NCI-H146 treated with DMSO at 0.1 percent for 48 hours (cell line): ENCODE measurements around the gene DST.

Source experiments
- DNase-seq: peaks from one replicate; lab custom pipeline; 2025; ENCODE audit not compliant: unreplicated experiment; lab: John Stamatoyannopoulos, UW

DST gene

DNA sequence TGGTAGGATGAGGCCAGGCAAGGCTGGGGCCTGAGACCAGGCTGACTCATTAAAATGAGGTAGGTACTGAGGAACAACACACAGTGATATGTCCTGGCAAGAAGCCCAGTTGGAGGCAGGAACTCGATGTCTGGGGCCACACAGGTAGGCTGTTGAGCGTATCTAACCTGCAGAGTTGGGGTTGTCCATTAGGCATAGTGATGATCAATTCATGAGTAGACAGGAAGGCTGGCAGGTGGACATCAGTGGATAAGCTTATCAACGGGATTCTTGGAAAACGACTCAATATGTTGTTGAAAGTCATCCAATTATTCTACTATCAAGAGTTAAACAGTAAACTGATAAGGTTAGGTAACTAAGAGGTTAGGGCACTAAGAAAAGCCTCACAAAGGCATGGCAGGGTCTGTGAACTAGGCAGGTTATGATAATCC, 202.1 kb downstream of the DST start:
- DNase-seq: no peak

DNA sequence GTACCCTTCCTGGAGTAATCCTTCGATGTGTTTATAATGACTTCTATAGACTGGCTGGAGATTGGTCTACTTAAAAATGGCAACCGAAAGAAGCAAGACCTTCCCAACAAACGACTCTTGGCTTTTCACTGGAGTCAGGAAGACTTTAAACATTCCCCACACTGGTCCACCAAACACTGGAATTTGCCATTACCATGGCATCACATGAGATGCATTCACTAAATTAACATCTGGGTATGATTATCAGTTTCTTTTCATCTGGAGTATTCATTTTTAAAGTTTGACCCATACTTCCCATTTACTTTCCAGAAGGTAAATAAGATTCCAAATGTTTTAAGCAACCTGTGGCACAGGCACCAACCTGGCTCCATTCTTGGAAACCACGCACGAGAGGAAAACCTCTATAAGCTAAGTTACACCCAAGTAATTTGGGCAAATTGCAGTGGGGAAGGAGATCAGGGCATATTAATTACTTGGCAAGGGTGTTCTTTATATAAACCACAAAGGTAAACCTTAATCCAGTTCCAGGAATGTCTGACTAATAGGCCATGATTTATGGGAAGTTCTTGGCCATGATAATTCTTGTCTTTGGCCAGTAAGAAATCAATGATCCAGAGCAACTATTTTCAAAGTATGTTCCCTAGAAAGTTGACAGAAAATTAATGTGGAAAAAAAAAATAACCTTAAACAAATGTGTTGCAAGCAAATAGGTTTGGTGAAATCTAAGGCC, 205.4 kb downstream of the DST start:
- no peak for DNase-seq

DNA sequence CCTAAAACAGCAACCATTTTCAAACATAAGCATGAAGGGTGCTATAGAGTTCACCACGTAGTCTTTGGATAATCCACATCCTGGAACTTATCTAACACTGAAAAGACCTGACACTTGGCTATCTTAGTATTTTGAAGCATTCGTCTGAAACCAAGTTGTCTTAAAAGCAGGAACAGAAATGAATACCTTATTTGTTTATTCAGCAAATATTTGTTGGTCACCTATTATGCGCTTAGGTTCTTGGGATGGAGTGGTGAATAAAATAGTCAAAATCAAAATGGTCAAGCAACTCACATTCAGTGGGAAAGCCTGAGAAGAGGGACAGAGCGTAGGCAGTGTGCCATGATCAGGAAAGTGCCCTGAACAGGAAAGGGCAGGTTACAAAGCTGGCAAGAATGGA, 206.9 kb downstream of the DST start:
- DNase-seq: no peak

DNA sequence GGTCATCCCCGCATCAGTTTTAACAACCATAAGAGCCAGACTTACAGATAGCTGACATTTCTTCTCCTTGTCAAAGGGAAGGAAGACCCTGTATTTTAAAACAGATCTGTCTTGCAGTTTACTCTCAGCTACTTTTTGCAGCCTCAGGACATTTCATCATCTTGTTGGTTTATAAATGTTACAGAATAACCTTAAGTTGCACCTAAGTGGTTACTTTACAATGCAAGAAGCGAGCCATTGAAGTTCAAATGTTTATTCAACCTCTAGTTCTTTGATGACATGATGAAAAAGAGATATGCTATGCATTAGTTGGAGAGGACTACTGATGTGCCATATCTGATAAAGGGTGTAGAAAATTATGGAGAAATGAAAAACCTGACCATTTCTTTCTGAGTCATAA, 207.4 kb downstream of the DST start:
- no peak for DNase-seq

DNA sequence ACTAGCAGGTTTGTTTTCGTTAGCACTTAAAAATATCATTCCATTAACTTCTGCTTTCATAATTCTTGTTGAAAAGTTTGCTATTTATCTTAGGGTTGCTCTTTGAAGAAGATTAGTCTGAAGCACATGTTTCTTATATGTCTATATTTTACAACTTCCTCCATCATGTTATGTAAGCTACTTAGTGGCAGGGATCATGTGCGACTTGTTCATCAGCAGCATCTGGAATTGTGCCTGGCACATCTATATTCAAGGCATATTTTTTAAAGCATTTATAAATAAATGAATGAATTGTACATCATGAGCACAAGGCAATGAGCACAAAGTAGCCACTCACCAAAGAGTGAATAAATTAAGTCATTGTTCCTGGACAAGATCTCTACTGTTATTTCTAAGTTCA, 208.1 kb downstream of the DST start:
- DNase-seq: no peak

DNA sequence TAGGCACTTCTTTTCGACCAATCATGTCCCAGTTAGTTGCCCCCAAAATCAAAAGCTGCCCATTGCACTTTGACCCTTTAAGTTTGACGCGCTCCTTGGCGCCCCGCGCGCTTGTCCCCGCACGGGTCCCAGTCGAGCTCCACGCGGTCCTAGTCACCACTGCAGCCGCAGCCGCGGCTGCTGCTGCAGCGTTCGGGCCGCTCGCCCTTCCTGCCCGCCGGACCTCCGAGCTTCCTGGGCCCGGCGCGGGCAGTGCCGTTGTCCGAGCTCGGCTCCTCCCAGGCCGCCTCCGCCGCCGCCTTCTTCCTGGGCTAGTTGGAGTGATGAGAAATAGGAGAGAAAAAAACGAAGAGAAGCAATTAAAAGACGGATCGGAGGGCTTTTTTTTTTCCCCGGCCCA, 209.6 kb downstream of the DST start:
- DNase-seq: no peak

DNA sequence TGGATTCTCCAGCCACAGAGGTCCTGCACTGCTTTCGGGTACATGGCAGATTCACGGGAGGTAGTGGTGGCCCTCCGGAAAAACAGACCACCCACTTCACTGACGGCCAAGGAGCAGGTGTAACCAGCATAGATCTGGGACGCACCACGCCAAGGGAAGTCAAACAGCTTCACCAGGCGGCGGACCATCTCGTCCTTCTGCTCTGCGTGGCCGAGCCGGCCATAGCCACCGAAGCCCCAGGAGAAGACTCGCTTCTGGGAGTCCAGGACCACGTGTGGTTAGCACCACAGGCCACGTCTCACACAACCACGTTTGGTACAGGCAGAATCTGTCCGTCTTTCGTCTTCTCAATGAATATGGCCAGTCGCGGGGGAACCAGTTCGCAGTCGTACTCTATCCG, 210.5 kb downstream of the DST start:
- no peak for DNase-seq

DNA sequence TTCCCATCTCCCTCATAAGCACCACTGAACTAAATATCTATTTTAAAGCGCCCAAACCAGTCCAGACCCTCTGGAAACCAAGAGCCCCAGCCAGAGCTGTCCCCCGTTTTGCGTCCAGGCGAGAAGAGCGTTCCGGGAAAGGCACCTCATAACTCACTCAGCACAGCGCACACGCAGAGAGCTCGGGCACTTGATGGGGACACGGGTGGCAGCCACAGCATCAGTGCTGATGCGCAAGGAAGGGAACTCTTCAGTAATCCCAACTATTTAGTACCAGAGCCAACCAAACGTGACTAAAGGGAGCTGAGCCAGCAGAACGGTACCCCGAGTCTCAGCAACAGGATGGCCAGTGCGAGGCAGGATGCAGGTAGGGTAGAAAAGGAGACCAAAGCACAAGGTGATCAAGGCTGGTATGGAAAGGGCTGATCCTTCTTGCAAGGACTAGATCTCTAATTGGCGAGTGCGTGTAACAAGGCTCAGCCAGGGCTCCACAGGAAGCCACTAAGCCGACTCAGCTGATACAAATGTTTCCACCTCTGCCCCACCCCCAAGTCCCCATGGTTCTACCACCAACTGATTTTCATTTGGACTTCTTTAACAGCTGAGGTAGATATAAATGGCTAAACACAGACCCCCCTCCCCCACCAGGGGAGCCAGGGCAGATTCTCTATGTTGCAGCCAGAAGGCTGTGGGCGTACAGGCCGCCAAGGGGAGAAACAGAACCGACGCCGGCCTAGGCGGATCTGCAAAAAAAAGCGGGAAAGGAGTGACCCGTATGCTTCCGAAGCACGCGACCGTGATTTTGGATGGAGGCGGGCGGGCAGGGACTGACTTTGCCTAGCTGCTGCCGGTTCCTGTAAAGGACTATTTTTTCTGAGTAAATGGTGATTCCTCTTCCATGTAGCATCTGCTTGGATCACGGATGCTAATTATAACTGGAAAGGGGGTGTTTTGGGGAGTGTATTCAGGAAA, 211.8 kb downstream of the DST start:
- DNase-seq: no peak

DNA sequence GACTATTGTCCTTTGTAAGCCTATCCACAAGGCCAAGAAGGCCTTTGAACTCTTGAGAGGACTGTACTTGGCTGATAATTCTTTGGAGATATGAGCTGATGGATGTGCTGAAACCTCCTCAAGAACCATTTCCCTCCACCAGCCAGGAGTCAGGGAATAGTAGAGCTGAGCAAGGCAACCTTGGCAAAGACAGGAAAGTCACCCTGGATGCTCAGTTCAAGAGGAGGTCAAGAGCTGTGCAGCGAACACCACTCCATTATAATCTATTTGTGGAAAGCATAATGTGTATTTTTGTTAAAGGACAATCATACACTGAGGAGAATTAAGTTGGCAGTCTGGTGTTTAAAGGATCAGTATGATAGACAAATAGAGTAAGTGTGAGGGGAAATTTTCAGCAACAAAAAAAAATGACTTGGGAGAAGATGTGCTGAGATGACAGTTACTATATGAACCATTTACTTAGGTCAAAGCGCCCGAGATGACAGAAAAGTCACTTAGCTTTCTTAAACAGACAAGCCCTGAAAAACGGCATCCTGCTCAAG, 218.1 kb downstream of the DST start:
- DNase-seq: no peak

DNA sequence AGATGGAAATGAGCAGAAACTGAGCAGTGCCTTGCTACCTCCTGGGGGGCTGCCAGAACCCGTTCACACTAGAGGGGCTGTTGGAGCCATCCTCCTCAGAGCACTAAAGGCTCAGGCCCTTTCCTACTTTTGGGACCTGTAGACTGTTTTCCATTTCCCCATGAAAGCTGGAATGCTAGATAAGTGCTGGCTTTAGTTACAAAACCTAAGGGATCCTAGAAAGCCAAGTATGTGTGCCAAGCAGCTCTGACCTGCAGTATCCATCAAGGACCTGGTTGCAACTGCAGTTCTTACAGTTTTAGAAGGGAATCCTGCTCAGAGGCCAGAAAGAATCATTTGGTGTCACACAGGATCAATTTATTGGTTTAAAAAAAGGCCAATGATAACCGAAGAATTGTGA, 218.6 kb downstream of the DST start:
- DNase-seq: no peak

DNA sequence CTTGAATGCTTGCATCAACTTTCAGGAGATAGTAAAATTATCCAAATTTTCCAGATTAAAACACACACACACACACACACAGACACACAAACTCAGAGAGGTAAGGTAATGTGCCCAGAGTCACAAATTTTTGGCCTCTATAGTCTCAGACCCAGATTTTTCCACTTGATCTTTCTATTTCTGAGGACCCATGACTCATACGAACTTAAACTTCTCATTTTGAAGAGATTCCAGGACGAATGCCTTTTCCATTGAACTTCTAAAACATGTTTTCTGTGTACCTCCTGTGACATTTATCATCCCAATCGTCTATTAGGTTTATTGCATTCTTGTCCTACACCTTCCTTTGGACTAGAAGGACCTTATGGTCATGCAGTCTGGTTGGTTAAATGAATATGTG, 222.4 kb downstream of the DST start:
- DNase-seq: no peak

DNA sequence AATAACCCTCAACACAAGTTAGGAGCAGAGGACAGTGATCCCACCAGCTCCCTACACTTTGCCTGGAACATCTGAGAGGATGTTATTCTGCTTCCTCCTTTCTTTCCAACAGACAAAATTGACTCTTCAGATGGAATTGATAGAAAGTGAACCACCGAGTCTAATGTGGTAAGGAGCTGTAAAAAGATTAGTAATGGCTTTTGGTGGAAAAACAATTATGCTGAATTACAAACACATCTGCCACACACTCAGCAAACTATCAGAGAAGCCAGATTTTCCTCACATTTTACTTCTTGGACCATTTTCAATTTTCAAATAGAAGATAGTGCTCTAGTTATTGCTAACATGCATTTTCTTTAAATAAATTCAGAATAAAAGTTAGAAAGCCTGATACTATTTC, 223.5 kb downstream of the DST start:
- no peak for DNase-seq

DNA sequence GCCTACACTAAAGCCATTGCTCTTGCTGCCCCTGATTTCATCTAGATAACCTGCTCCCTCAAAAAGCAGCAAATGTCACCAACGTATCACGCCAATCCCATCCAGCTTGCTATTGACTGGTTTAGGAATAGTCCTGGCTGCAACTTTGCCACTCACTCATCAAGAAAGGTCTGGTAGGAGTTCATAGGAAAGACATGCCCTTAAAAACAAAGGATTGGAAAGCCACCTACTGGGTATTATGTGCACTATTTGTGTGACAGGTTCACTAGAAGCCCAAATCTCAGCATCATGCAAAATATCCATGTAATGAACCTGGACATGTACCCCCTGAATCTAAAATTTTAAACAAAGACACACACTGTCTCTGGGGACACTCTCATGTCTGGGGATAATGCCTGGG, 224.9 kb downstream of the DST start:
- no peak for DNase-seq

DNA sequence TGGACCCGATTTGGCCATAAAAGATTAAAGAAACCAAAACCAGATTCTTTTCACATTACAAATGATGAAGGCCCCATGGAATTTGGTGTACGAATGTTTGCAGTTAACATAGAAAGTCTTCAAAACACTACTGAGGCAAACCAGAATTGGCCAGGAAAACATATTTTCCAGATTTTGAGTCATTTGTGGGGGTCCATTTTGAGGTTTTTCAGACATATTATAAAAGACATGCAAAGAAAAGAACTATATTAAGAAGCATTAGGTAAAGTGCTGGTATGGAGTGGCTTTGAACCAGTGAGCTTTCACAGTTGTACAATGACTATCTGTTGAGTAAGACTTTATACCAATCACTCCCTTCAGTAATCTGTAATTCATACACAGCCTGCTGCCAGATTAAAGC, 226.4 kb downstream of the DST start:
- DNase-seq: no peak

DNA sequence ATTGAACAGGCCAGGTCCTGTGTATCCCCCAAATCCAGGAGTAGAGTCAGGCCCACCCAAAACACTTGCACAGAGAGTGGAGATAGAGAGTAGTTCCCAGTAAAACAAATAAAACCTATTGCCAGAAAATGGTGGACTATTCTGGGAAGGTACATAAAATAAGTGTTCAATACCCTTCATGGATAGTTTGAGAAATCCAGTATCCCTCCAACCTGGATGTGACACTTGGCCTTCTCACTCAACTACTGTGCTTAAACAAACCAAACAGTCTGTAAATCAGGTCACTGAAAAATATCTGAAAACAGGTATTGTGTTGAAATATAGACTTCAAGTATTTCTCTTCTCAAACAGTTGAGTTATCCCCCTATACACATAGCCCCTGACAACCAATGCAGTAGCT, 233.7 kb downstream of the DST start:
- no peak for DNase-seq
